ENCODE measurements around the gene SPOCK3.

The SPOCK3 gene

DNA sequence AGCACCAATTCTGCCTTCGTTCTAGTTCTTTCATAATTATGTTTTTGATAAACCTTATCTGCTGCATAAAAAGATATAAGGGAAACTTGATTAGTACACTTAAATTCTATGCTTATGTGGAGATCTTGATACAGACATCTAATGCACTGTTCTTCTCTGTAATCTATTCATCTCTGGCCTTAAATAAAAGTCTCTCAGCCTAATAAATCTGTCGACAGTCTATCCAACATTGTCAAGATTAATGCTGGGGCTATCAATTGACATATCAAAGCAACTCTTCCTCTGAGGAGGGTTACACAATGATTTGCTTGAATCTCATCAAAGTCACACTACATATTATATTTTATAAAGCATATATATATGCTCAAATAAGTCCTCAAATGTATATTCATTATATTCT is 545.5 kb downstream of the SPOCK3 start:
- Histone ChIP-seq H3K9me3 (ENCODE audit: control insufficient read depth, insufficient read depth, low read depth, low read length) (no peaks in the 10 kb centered on the region), H3K4me1 (ENCODE audit: control insufficient read depth, insufficient read depth, low read length) (peaks cover 7% of the 10 kb centered on the region), H3K4me3 (ENCODE audit: low read depth, low read length) (no peak overlapping the region), H3K27ac (ENCODE audit: low read depth, low read length) (no peak overlapping the region), H3K27me3 (ENCODE audit: control insufficient read depth, insufficient read depth, low read length) (no peaks in the 10 kb centered on the region), H3K36me3 (ENCODE audit: control insufficient read depth, insufficient read depth, low read length) (no peaks in the 10 kb centered on the region), H3K9ac (ENCODE audit: low read length) (no peak overlapping the region)

- Histone ChIP-seq H3K4me3 (ENCODE audit: low read depth, low read length) (no peak overlapping the region), H3K9ac (ENCODE audit: low read length) (no peak overlapping the region), H3K4me1 (ENCODE audit: control insufficient read depth, insufficient read depth, low read length) (peaks cover 7% of the 10 kb centered on the region), H3K27me3 (ENCODE audit: control insufficient read depth, insufficient read depth, low read length) (no peaks in the 10 kb centered on the region), H3K9me3 (ENCODE audit: control insufficient read depth, insufficient read depth, low read depth, low read length) (no peaks in the 10 kb centered on the region), H3K27ac (ENCODE audit: low read depth, low read length) (no peak overlapping the region), H3K36me3 (ENCODE audit: control insufficient read depth, insufficient read depth, low read length) (no peaks in the 10 kb centered on the region)
Measured at GRCh38 chr4:166687828-166688227, 546.5 kb downstream of the SPOCK3 start.
